Lung (tissue), 12 donors: ENCODE data around the gene ALDH16A1. TPM values are rescaled to one million over a fixed set of nuclear protein-coding genes. Genes with fewer than 3 reads are reported as not detected.

ENCODE experiments used
- ATAC-seq: fragments of 200-7000 bp; cut with Tn5 transposase; one replicate; pipeline ENCODE4 v1.9.1; 2020; ENCODE audit warnings: moderate number of reproducible peaks; ENCODE audit not compliant: insufficient read depth, low FRiP score
- DNase-seq, 3 donors: peaks; one replicate each; pipeline ENCODE4 v3.0.0-alpha.2; 2013 to 2017
- H3K27ac ChIP-seq, 2 donors: one replicate each; pipeline ENCODE4 v1.5.1; 2013; ENCODE audit warnings: mild to moderate bottlenecking in 2 of 2, moderate library complexity in 2 of 2, control low read depth in 1 of 2, inconsistent platforms in 1 of 2, low read depth in 1 of 2, low read length in 1 of 2
- H3K27me3 ChIP-seq, 3 donors: one replicate each; pipeline ENCODE4 v1.5.1; 2013; ENCODE audit warnings: low read length in 2 of 3; ENCODE audit not compliant: control insufficient read depth in 3 of 3, insufficient read depth in 3 of 3
- H3K36me3 ChIP-seq, 4 donors: one replicate each; pipeline ENCODE4 v1.5.1; 2013; ENCODE audit warnings: low read length in 4 of 4, mild to moderate bottlenecking in 1 of 4, moderate library complexity in 1 of 4; ENCODE audit not compliant: control insufficient read depth in 4 of 4, insufficient read depth in 4 of 4
- H3K4me1 ChIP-seq, 5 donors: one replicate each; pipeline ENCODE4 v1.5.1; 2013; ENCODE audit warnings: low read length in 5 of 5, mild to moderate bottlenecking in 2 of 5, moderate library complexity in 1 of 5; ENCODE audit not compliant: control insufficient read depth in 5 of 5, insufficient read depth in 5 of 5
- H3K4me3 ChIP-seq: one replicate; pipeline ENCODE4 v1.5.1; 2013; ENCODE audit warnings: mild to moderate bottlenecking, control low read depth, moderate library complexity
- H3K9ac ChIP-seq, 2 donors: one replicate each; pipeline ENCODE4 v1.5.1; 2013; ENCODE audit warnings: low read length in 2 of 2, control low read depth in 1 of 2; ENCODE audit not compliant: insufficient read depth in 1 of 2
- H3K9me3 ChIP-seq, 4 donors: one replicate each; pipeline ENCODE4 v1.5.1; 2013; ENCODE audit warnings: low read length in 3 of 4, mild to moderate bottlenecking in 1 of 4, moderate library complexity in 1 of 4; ENCODE audit not compliant: control insufficient read depth in 4 of 4, insufficient read depth in 3 of 4
- CTCF ChIP-seq: IDR thresholded peaks from 2 replicates; pipeline ENCODE4 v1.5.1; 2012; ENCODE audit warnings: mild to moderate bottlenecking; ENCODE audit errors: control extremely low read depth, extremely low read depth
- WGBS, 2 donors: extraction: QIAGEN DNeasy Blood & Tissue Kit; methylation state at CpG; one replicate each; pipeline ENCODE4 v1.1.7; 2013; 5-methylcytosine and 5-hydroxymethylcytosine counted together
- polyA plus RNA-seq, 2 donors: library from polyadenylated mRNA; stranded (reverse); fragments of 200-250 nt; gene quantifications; one replicate each; pipeline ENCODE4 v1.2.1, GENCODE V29; 2013
- total RNA-seq, 2 donors: library from RNA; depleted of rRNA in 1 of 2; stranded (reverse); fragments of >200 nt in 1 of 2; gene quantifications; one replicate each; pipeline ENCODE4 v1.2.1, GENCODE V29; 2014 to 2021
- donor health status: control.
- donor health status: control.
- donor health status: Bipolar disorder and iron deficiency.
- donor health status: healthy.
- donor health status: DM: yes; HTN: yes; CAD: no.

ALDH16A1 gene
- total and polyA plus RNA-seq, 4 donors, result 21.1 to 53.3 (median 37.4) TPM

- Histone ChIP-seq H3K9ac (no peak overlapping the region), H3K4me3 (no peak overlapping the region), H3K27ac (no peak overlapping the region), H3K4me1 (peaks cover 0 to 6% (median 3%) of the 10 kb centered on the region in 5 donors), H3K27me3 (peaks cover 0 to 15% (median 10%) of the 10 kb centered on the region in 3 donors), H3K36me3 (peaks cover 0 to 21% (median 9%) of the 10 kb centered on the region in 4 donors), H3K9me3 (no peaks in the 10 kb centered on the region)
- no peak for TF ChIP-seq CTCF
- DNase-seq (no peak), ATAC-seq (no peak)
- WGBS, 2 donors, result 72 to 97% methylated on average over 3 of the region's 3 CpGs
Measured at GRCh38 chr19:49445997-49446396, 7.0 kb upstream of the ALDH16A1 start.

- Histone ChIP-seq H3K36me3 (peaks cover 0 to 21% (median 9%) of the 10 kb centered on the region in 4 donors), H3K27ac (no peak overlapping the region), H3K9me3 (no peaks in the 10 kb centered on the region), H3K4me1 (peaks cover 0 to 6% (median 3%) of the 10 kb centered on the region in 5 donors), H3K9ac (no peak overlapping the region), H3K4me3 (no peak overlapping the region), H3K27me3 (peaks cover 0 to under 1% (median 0%) of the 10 kb centered on the region in 3 donors)
- no peak for TF ChIP-seq CTCF
- 82 to 86% methylated on average over 32 of the region's 32 CpGs for WGBS, 2 donors
- no peak for DNase-seq
- ATAC-seq, result no peak
Measured at GRCh38 chr19:49447485-49448431, 5.3 kb upstream of the ALDH16A1 start.

DNA sequence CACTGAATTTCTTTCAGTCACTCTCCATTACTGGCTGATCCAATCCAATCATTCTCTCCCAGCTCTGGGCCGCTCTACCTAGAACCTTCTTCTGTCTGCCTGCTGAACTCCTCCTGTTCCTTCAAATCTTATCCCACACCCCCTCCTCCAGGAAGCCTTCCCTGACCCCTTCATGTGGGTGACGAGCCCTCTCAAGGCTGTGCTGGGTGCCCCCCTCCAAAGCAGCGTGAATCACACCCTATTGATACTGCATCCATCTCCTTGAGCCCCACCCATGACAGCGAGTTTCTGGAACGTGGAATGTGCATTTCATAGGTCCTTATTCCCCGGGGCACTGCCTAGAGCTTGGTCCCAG lies 4.6 kb upstream of the ALDH16A1 start:
- Histone ChIP-seq H3K27ac (no peak overlapping the region), H3K4me3 (no peak overlapping the region), H3K9ac (no peak overlapping the region), H3K4me1 (peaks cover 0 to 6% (median 3%) of the 10 kb centered on the region in 5 donors), H3K9me3 (no peaks in the 10 kb centered on the region), H3K36me3 (peaks cover 0 to 21% (median 9%) of the 10 kb centered on the region in 4 donors), H3K27me3 (no peaks in the 10 kb centered on the region)
- WGBS, 2 donors, result 93 to 99% methylated on average over 6 of the region's 6 CpGs
- ATAC-seq, result no peak
- TF ChIP-seq CTCF, result no peak
- no peak for DNase-seq
